Measurements from ENCODE around the gene NTSR1. TPM values are rescaled to one million over a fixed set of nuclear protein-coding genes. Genes with fewer than 3 reads are reported as not detected.
A peak's percentile ranks its signal among the peaks of the same experiment; 100 is the strongest.

NTSR1 gene
- total and polyA plus RNA-seq, 4 donors, result 0.02 to 3.7 (median 0.76) TPM

GRCh38 chr20:62766071-62766450 is 57.4 kb downstream of the NTSR1 start:
- TF ChIP-seq CTCF (IDR thresholded peaks at IDR 0.05; ENCODE audit: control extremely low read depth, extremely low read depth), result no peak
- Histone ChIP-seq H3K9me3 (ENCODE audit: control insufficient read depth in 4 of 4, insufficient read depth in 3 of 4, low read length in 3 of 4) (no peaks in the 10 kb centered on the region), H3K36me3 (ENCODE audit: control insufficient read depth in 4 of 4, insufficient read depth in 4 of 4, low read length in 4 of 4) (no peaks in the 10 kb centered on the region), H3K9ac (ENCODE audit: insufficient read depth in 1 of 2, low read length in 2 of 2) (no peak overlapping the region), H3K27ac (ENCODE audit: low read depth in 1 of 2, low read length in 1 of 2) (no peak overlapping the region), H3K4me1 (ENCODE audit: control insufficient read depth in 5 of 5, insufficient read depth in 5 of 5, low read length in 5 of 5) (peaks cover 0 to 28% (median 4%) of the 10 kb centered on the region in 5 donors), H3K27me3 (ENCODE audit: control insufficient read depth in 3 of 3, insufficient read depth in 3 of 3, low read length in 2 of 3) (no peaks in the 10 kb centered on the region), H3K4me3 (no peak overlapping the region)
- DNase-seq (no peak), ATAC-seq (ENCODE audit: insufficient read depth, low FRiP score) (no peak)
- 73 to 75% methylated on average over 10 of the region's 10 CpGs for WGBS, 2 donors

GRCh38 chr20:62766716-62767115 is 58.1 kb downstream of the NTSR1 start:
- Histone ChIP-seq H3K27ac (ENCODE audit: low read depth in 1 of 2, low read length in 1 of 2) (no peak overlapping the region), H3K4me3 (no peak overlapping the region), H3K9ac (ENCODE audit: insufficient read depth in 1 of 2, low read length in 2 of 2) (no peak overlapping the region), H3K27me3 (ENCODE audit: control insufficient read depth in 3 of 3, insufficient read depth in 3 of 3, low read length in 2 of 3) (no peaks in the 10 kb centered on the region), H3K36me3 (ENCODE audit: control insufficient read depth in 4 of 4, insufficient read depth in 4 of 4, low read length in 4 of 4) (no peaks in the 10 kb centered on the region), H3K4me1 (ENCODE audit: control insufficient read depth in 5 of 5, insufficient read depth in 5 of 5, low read length in 5 of 5) (peaks cover 0 to 26% (median 4%) of the 10 kb centered on the region in 5 donors), H3K9me3 (ENCODE audit: control insufficient read depth in 4 of 4, insufficient read depth in 3 of 4, low read length in 3 of 4) (no peaks in the 10 kb centered on the region)
- no peak for TF ChIP-seq CTCF (IDR thresholded peaks at IDR 0.05; ENCODE audit: control extremely low read depth, extremely low read depth)
- no peak for ATAC-seq (ENCODE audit: insufficient read depth, low FRiP score)
- DNase-seq, result peak; percentile 67 to 82 (median 76)
- 54 to 71% methylated on average over 16 of the region's 16 CpGs for whole genome bisulfite sequencing, 2 donors

GRCh38 chr20:62768234-62768546 is 59.6 kb downstream of the NTSR1 start:
- DNase-seq (no peak), ATAC-seq (ENCODE audit: insufficient read depth, low FRiP score) (no peak)
- Histone ChIP-seq H3K9ac (ENCODE audit: insufficient read depth in 1 of 2, low read length in 2 of 2) (no peak overlapping the region), H3K36me3 (ENCODE audit: control insufficient read depth in 4 of 4, insufficient read depth in 4 of 4, low read length in 4 of 4) (no peaks in the 10 kb centered on the region), H3K27me3 (ENCODE audit: control insufficient read depth in 3 of 3, insufficient read depth in 3 of 3, low read length in 2 of 3) (no peaks in the 10 kb centered on the region), H3K4me1 (ENCODE audit: control insufficient read depth in 5 of 5, insufficient read depth in 5 of 5, low read length in 5 of 5) (peaks cover 0 to 34% (median 6%) of the 10 kb centered on the region in 5 donors), H3K4me3 (no peak overlapping the region), H3K27ac (ENCODE audit: low read depth in 1 of 2, low read length in 1 of 2) (no peak overlapping the region), H3K9me3 (ENCODE audit: control insufficient read depth in 4 of 4, insufficient read depth in 3 of 4, low read length in 3 of 4) (no peaks in the 10 kb centered on the region)
- no peak for TF ChIP-seq CTCF (IDR thresholded peaks at IDR 0.05; ENCODE audit: control extremely low read depth, extremely low read depth)
- 75 to 85% methylated on average over 8 of the region's 8 CpGs for WGBS, 2 donors

GRCh38 chr20:62768551-62769287 is 60.1 kb downstream of the NTSR1 start:
- H3K27ac ChIP-seq (ENCODE audit: low read depth in 1 of 2, low read length in 1 of 2), result no peak overlapping the region
- H3K4me1 ChIP-seq (ENCODE audit: control insufficient read depth in 5 of 5, insufficient read depth in 5 of 5, low read length in 5 of 5), result peaks cover 0 to 34% (median 6%) of the 10 kb centered on the region in 5 donors
- H3K9me3 ChIP-seq (ENCODE audit: control insufficient read depth in 4 of 4, insufficient read depth in 3 of 4, low read length in 3 of 4), result no peaks in the 10 kb centered on the region
- no peak for TF ChIP-seq CTCF (IDR thresholded peaks at IDR 0.05; ENCODE audit: control extremely low read depth, extremely low read depth)
- 51 to 66% methylated on average over 21 of the region's 21 CpGs for WGBS, 2 donors
- no peaks in the 10 kb centered on the region for H3K27me3 ChIP-seq (ENCODE audit: control insufficient read depth in 3 of 3, insufficient read depth in 3 of 3, low read length in 2 of 3)
- no peaks in the 10 kb centered on the region for H3K36me3 ChIP-seq (ENCODE audit: control insufficient read depth in 4 of 4, insufficient read depth in 4 of 4, low read length in 4 of 4)
- ATAC-seq (ENCODE audit: insufficient read depth, low FRiP score), result no peak
- no peak overlapping the region for H3K9ac ChIP-seq (ENCODE audit: insufficient read depth in 1 of 2, low read length in 2 of 2)
- DNase-seq, result peak; percentile 84 to 91 (median 87)
- no peak overlapping the region for H3K4me3 ChIP-seq
